ENCODE measurements around the gene HCCS. TPM values are rescaled to one million over a fixed set of nuclear protein-coding genes. Genes with fewer than 3 reads are reported as not detected.

The HCCS gene
- total RNA-seq, 4 donors from 2014 or later: 10.9 to 17.9 (median 13.5) TPM

DNA sequence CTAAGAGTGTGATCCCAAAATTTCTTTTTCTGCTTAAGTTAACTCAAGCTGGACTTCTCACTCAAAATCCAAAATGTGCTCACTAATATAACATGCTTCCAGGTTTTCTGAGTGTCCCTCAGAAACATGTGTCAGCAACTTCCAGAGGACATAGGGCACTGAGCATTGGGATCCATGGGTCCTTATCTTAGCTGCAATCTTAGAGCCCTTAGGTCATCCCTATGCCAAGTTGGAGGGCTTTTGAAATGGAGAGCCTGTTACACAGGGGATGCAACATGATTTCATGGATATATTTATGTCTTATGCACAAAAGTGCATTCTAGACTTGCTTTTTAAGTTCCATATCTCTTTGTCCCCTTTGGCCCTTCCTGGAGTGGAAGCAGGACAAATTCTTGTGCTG lies 11.7 kb upstream of the HCCS start:
- DNase-seq: no peak
- TF ChIP-seq CTCF (IDR thresholded peaks at IDR 0.05): no peak
- TF ChIP-seq POLR2A (IDR thresholded peaks at IDR 0.05): no peak
- H3K4me1 ChIP-seq: no peaks in the 10 kb centered on the region
- H3K4me3 ChIP-seq: no peak overlapping the region
- H3K36me3 ChIP-seq: no peaks in the 10 kb centered on the region
- intact Hi-C loops (cut with DNase I): no loop called here
- no peaks in the 10 kb centered on the region for H3K27me3 ChIP-seq
- H3K9me3 ChIP-seq: no peaks in the 10 kb centered on the region
- no peak overlapping the region for H3K27ac ChIP-seq

GRCh38 chrX:11100281-11101035 lies 10.7 kb upstream of the HCCS start:
- Histone ChIP-seq H3K4me3 (no peak overlapping the region), H3K27me3 (no peaks in the 10 kb centered on the region), H3K9me3 (no peaks in the 10 kb centered on the region), H3K36me3 (no peaks in the 10 kb centered on the region), H3K4me1 (no peaks in the 10 kb centered on the region), H3K27ac (no peak overlapping the region)
- no peak for DNase-seq
- TF ChIP-seq POLR2A (IDR thresholded peaks at IDR 0.05): no peak
- peak in 5 of 6 experiments; percentile 28 to 50 (median 32) for TF ChIP-seq CTCF (IDR thresholded peaks at IDR 0.05)
- intact Hi-C loops (cut with DNase I): no loop called here
- WGBS, 2 donors: 34 to 46% methylated on average over 9 to 10 of the region's 10 CpGs

DNA sequence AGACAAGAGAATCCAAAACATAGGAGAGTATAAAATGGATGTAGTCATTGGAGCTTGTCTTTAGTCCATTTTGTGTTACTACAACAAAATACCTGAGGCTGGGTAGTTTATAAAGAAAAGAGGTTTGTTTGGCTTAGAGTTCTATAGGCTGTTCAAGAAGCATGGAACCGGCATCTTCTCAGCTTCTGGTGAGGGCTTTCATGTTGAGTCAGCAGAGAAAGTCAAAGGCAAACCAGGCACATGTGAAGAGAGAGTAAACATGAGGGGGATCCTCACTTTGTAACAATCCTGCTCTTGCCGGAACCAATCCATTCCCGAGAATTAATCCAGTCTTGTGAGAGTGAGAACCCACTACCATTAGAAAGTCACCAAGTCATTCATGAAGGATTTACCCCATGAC lies 8.1 kb upstream of the HCCS start:
- H3K4me1 ChIP-seq: no peaks in the 10 kb centered on the region
- intact Hi-C loops (cut with DNase I): no loop called here
- TF ChIP-seq POLR2A (IDR thresholded peaks at IDR 0.05) (no peak), CTCF (IDR thresholded peaks at IDR 0.05) (no peak)

GRCh38 chrX:11103751-11104150 lies 7.4 kb upstream of the HCCS start:
- H3K4me3 ChIP-seq: no peak overlapping the region
- no peak for DNase-seq
- intact Hi-C loops (cut with DNase I): no loop called here
- 50 to 58% methylated on average over 2 of the region's 2 CpGs for WGBS, 2 donors
- H3K36me3 ChIP-seq: no peaks in the 10 kb centered on the region
- no peaks in the 10 kb centered on the region for H3K9me3 ChIP-seq
- H3K27me3 ChIP-seq: no peaks in the 10 kb centered on the region
- TF ChIP-seq CTCF (IDR thresholded peaks at IDR 0.05): no peak
- TF ChIP-seq POLR2A (IDR thresholded peaks at IDR 0.05): no peak
- H3K27ac ChIP-seq: no peak overlapping the region
- H3K4me1 ChIP-seq: no peaks in the 10 kb centered on the region

More for the DNA sequence above, 8.1 kb upstream of the HCCS start:
- Histone ChIP-seq H3K4me3 (no peak overlapping the region), H3K9me3 (no peaks in the 10 kb centered on the region), H3K27ac (no peak overlapping the region), H3K36me3 (no peaks in the 10 kb centered on the region), H3K27me3 (no peaks in the 10 kb centered on the region)
- DNase-seq: no peak
- 64 to 80% methylated on average over 3 of the region's 3 CpGs for WGBS, 2 donors

- no peaks in the 10 kb centered on the region for H3K27me3 ChIP-seq
- H3K4me1 ChIP-seq: peaks cover 0 to under 1% (median 0%) of the 10 kb centered on the region in 3 donors
- H3K4me3 ChIP-seq: no peak overlapping the region
- TF ChIP-seq CTCF (IDR thresholded peaks at IDR 0.05) (no peak), POLR2A (IDR thresholded peaks at IDR 0.05) (no peak)
- intact Hi-C loops (cut with DNase I): no loop called here
- no peak overlapping the region for H3K27ac ChIP-seq
- 35 to 74% methylated on average over 4 of the region's 4 CpGs for WGBS, 2 donors
- H3K36me3 ChIP-seq: no peaks in the 10 kb centered on the region
- H3K9me3 ChIP-seq: no peaks in the 10 kb centered on the region
- DNase-seq: no peak
These were observed 6.1 kb upstream of the HCCS start for GRCh38 chrX:11105080-11105479.

All from esophagus squamous epithelium (tissue), 5 donors.